Dermis blood vessel endothelial cell (primary cell): Measurements from ENCODE around the gene FAHD1. TPM values are rescaled to one million over a fixed set of nuclear protein-coding genes. Genes with fewer than 3 reads are reported as not detected.

ENCODE experiments used
- DNase-seq: peaks from one replicate; pipeline ENCODE4 v3.0.0; 2010
- total RNA-seq: library from RNA; depleted of rRNA; stranded (reverse); fragments of >200 nt; gene quantifications from 2 replicates; pipeline ENCODE4 v1.2.3, GENCODE V29; 2014

Gene FAHD1
- 79.7 and 82.4 TPM in 2 replicates for total RNA-seq

GRCh38 chr16:1826691-1827573 is at the start of gene FAHD1, which contains the start of gene HAGH:
Gene FAHD1, plus strand, starts transcription at chr16:1827206. Its CDS starts 33 bp downstream, at chr16:1827239.
Gene HAGH, minus strand, starts transcription at chr16:1826825. Its CDS starts 38 bp downstream, at chr16:1826787.
- DNase-seq, result peak; percentile 98

- DNase-seq, result no peak
Observed at GRCh38 chr16:1777375-1778199, 49.4 kb upstream of the FAHD1 start.

- DNase-seq, result no peak
Observed at GRCh38 chr16:1778200-1779179, 48.5 kb upstream of the FAHD1 start.

DNA sequence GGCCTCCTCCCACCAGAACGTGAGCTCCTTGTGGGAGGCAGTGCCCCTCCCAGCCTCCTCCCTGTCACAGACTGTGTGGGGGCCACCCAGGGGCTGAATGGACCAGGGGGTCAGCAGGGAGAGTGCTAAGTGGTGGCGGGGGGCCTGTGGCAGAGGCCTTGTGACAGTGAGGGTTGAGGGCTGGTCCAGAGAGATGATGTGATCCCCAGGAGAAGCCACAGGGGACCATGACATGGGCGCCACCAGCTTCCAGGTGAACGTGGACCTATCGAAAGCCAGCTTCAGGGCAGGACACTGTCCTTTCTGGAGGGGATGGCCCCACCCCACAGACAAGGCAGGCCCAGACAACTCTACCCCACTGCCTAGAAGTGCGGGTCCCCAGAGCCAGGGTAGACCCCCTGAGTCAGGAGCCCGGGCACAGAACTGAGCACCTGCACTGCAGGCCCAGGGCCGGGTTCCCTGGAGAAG is 47.7 kb upstream of the FAHD1 start:
- DNase-seq, result no peak

DNA sequence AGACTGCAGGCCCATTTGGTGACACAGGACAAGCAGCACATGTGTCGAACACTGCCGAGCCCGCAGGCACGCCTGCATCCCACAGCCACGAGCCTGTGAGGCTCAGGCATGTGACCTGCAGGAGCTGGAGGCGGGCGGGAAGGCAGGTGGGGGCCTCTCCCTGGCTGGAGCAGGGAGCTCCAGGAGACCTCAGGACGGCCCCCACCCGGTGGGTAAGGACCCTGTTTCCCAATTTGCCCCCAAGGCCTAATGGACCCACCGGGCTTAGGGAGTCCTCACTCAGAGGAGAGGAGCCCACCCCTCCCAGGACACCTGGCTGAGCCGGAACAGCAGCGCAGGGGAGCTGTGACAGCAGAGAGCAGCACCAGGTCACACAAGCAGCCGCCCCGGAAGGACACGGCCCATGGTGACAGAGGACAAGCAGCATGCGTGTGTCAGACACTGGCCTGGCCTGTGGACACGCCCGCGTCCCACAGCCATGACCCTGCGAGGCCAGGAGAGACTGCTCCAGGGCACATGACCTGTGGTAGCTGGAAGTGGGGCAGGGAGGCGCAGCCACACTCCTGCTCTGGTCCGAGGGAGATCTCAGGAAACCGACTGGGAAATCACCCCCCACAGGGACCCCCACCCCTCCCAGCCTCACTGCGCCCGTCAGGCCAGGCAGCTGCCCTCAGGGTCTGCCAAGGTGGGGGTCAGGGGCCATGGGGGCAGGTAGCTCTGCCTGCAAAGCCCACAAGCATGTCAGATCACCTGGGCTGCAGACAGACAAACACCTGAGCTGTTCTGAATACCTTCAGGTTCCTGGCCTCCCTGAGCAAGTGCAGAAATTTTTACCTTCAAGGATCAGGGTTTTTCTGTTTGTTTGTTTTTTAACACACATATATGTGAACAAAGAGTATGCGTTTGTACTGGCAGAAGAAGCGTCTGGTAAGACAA is 47.0 kb upstream of the FAHD1 start:
- DNase-seq, result no peak

DNA sequence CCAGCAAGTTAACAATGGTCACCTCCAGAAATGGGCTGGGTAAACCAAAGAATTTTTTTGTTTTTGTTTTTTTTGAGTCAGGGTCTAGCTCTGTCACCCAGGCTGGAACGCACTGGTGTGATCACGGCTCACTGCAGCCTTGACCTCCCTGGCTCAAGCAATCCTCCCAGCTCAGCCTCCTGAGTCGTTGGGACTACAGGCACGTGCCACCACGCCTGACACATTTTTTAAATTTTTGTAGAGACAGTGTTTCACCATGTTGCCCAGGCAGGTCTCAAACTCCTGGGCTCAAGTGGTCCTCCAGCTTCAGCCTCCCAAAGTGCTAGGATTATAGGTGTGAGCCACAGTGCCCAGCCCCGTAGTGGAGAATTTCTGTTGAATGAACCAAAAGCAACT is 46.3 kb upstream of the FAHD1 start:
- DNase-seq, result no peak

DNA sequence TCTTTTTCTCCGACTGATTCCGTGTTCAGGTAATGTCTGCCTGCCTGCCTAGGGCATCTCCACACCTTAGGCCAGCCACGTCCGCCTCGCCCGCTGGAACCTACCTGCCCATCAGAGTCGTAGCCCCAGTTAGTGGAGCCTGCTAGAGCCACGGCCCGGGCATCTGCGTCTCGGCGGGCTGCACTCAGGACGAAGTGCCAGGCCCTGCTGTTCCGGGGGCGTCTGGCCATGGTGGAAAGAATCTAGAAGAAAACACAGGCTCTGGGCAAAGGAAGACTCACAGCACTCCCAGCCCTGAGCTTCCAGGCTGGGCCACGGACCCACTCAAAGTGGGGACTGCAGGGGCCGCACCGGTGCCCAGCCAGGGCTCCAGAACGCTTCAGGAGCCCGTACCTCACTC is 45.8 kb upstream of the FAHD1 start:
- no peak for DNase-seq

- peak; percentile 47 for DNase-seq
Observed at GRCh38 chr16:1781758-1782407, 45.1 kb upstream of the FAHD1 start.

DNA sequence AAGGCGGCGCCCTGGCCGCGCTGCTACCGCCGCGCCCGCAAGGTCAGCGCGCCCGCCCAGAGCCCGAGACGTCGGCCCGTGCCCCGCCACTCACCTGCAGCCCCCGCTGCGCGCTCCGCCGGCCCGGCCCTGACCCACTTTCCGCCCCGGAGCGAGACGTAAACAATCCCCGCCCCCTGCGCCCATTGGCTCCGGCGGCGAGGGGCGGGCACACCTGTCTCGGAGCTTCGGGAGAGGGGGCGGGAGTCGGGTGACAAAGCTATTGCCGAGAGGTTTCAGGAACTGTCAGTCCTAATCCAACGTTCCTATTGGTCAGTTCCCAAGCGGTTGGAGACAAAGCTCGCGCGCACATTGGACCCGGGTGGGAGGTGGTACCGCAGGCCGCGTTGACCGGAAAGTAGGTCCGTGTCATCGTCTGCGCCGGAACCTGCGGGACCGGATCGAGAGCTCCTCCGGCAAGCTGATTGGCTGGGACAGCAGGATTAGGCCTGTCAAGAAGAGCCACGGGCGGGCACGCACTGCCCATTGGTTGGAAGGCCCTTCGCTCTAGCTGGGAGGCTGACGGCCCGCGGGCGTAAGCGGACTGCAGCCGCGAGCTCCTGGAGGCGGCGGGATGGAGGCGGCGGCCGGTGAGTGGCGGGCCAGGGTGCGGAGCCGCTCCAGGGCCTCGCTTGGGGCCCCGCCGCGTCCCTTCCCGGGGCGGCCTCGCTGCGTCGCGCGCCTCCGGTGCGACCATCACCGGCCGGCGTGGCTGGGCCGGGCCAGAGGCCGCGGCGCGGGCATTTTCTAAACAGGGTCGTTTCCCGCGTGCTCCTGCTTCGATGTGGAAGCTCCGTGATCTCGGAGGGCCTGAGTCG is 44.4 kb upstream of the FAHD1 start, which contains the start of the genes NUBP2 and SPSB3:
NUBP2 (plus strand) TSS at position 553 of the 857 bp plus-strand sequence; CDS start at position 614, 61 bp downstream.
SPSB3 (minus strand) TSS at position 164 of the 857 bp plus-strand sequence. CDS start 1,088 bp downstream, outside the sequence.
- peak; percentile 100 for DNase-seq

GRCh38 chr16:1784977-1785845 is 41.8 kb upstream of the FAHD1 start:
- no peak for DNase-seq

DNA sequence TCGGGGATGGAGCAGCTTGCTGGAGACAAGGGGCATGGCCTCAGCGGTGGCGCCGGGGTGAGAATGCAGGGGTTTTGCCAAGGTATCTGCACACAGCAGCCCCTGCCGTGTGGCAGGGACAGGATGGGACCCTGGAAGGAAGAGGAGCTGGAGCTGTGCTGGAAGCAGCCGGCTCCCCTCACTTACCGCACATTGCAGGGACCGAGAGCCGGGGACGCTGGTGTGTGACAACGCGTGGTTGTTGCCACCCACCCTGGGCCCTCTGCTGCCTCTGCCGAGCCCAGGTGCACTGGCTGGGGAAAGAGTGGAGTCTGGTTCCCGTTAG is 41.2 kb upstream of the FAHD1 start:
- DNase-seq, result no peak

DNA sequence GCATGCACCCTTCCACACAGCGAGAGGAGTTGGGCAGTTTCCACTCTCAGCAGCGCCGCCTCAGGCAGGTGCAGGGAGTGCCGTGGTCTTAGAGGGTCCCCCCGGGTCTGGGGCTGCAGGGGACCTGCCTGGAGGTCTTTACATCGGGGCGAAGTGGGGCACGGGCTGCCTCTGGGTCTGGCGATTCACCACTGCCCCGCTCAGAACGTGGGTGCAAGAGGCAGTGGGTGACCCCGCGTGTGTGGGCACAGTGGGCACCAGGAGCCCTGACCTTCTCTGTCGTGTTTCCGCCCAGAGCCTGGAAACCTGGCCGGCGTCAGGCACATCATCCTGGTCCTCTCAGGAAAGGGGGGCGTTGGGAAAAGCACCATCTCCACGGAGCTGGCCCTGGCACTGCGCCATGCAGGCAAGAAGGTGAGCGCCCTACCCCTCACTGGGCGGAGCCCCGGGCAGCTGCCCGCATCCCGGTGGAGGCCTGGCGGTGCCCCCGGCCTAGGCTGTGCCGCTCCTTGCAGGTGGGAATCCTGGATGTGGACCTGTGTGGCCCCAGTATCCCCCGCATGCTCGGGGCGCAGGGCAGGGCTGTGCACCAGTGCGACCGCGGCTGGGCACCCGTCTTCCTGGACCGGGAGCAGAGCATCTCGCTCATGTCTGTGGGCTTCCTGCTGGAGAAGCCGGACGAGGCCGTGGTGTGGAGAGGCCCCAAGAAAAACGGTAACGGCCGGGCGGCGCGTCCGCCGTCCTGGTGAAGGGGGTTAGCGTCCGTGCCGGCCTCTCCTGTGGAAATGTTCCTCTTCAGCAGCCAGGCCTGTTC is 40.6 kb upstream of the FAHD1 start:
- no peak for DNase-seq

- DNase-seq, result no peak
Observed at GRCh38 chr16:1787056-1787321, 40.0 kb upstream of the FAHD1 start.

DNA sequence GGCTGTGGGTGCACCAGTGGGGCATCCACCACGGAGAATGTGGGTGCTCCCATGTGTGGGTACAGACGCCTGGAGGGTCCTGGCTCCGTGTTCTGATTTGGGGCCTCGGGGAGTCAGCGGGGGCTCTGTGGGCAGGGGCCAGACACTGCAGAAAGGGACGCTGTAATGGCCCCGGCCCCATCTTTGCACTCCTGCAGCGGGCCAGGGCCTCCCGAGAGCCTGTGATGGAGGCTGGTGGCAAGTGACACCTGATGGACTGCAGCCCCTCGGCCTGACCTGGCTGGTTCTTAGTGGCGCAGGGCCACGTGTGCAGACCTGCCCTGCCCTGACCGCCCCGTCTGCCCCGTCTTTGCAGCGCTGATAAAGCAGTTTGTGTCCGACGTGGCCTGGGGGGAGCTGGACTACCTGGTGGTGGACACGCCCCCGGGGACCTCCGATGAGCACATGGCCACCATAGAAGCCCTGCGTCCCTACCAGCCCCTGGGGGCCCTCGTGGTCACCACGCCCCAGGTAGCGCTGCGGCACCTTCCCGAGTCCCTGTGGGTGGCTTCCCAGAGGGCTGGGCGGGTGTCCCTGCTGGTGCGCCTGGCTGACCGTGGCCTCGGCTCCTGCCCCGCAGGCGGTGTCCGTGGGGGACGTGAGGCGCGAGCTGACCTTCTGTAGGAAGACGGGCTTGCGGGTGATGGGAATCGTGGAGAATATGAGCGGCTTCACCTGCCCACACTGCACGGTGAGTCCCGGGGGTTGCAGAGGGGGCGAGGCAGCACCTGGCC is 39.5 kb upstream of the FAHD1 start:
- no peak for DNase-seq

DNA sequence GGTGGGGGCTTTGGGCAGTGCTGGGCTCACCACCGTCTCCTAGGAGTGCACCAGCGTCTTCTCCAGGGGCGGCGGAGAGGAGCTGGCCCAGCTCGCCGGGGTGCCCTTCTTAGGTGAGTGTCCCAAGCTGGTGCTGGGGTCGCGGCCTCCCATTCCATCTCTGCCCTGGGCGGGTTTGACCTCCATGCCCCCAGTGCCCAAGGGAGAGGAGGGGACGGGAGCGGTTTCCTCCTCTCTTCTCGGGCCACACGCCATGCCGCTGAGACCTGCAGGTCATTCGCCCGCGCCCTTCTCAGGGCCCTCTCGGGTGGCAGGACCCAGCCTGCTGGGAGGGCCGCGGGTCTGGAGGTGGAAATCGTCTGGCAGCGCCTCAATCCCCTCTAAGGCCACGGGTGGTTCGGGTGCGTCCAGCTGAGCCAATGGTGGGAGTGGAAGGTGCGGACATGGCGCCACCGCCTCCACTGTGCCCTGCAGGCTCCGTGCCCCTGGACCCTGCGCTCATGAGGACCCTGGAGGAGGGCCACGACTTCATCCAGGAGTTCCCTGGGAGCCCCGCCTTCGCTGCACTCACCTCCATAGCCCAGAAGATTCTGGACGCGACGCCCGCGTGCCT is 38.8 kb upstream of the FAHD1 start:
- no peak for DNase-seq

GRCh38 chr16:1788708-1789100 is 38.3 kb upstream of the FAHD1 start:
- no peak for DNase-seq
